ENCODE data around the gene MACF1. TPM values are rescaled to one million over a fixed set of nuclear protein-coding genes. Genes with fewer than 3 reads are reported as not detected.
A peak's percentile ranks its signal among the peaks of the same experiment; 100 is the strongest.

Gene MACF1
- total RNA-seq, 1 experiment from 2014 or later = 103 TPM

DNA sequence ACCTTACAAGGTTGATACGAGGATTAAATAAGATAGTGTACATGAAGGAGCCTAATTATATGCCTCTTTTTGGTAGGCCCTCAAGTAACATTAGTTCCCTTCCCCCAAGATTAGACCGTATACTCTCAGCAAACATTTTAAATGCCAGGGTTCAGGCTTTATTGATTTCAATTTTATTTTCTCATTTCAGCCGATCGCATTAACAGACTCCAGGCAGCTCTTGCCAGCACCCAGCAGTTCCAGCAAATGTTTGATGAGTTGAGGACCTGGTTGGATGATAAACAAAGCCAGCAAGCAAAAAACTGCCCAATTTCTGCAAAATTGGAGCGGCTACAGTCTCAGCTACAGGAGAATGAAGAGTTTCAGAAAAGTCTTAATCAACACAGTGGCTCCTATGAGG is 182.5 kb downstream of the MACF1 start:
- ChIA-PET CTCF (interaction anchor here (0.5 to 1.2 kb wide), 10 partner anchors 9 to 289 kb away, joined by 3 to 15 read pairs (median 3); no protein-coding TSS in a partner anchor), POLR2A (ENCODE audit: unreplicated experiment) (interaction anchor here (0.5 kb wide), 1 partner anchor 24 kb away, joined by 3 read pairs; no protein-coding TSS in a partner anchor)
- no peak overlapping the region for H3K4me3 ChIP-seq (ENCODE audit: low read length)
- BruUV-seq (replicated peaks) = no TSS peak
- peaks cover 29% of the 10 kb centered on the region for H3K4me1 ChIP-seq (ENCODE audit: insufficient read depth, low read length)
- H3F3A ChIP-seq (ENCODE audit: low read length, unreplicated experiment) = no peaks in the 10 kb centered on the region
- no peaks in the 10 kb centered on the region for H3K9me3 ChIP-seq (ENCODE audit: low read length)
- H3K27me3 ChIP-seq (ENCODE audit: low read length) = no peaks in the 10 kb centered on the region
- peaks cover 11% of the 10 kb centered on the region for H3K36me3 ChIP-seq (ENCODE audit: low read depth, low read length)
- no peak for DNase-seq
- no peaks in the 10 kb centered on the region for H4K20me1 ChIP-seq (ENCODE audit: low read length)
- no peak for ATAC-seq
- intact Hi-C loops (cut with micrococcal nuclease) = no loop called here
- H3K79me2 ChIP-seq (ENCODE audit: low read length) = peaks cover 11% of the 10 kb centered on the region
- H3K4me2 ChIP-seq (ENCODE audit: low read length) = peak overlapping the region; percentile 34
- TF ChIP-seq CTCF (conservative IDR thresholded peaks at IDR 0.05; ENCODE audit: low read depth, low read length) (no peak), EZH2 (IDR thresholded peaks at IDR 0.05; ENCODE audit: low read length, unreplicated experiment) (no peak), EZH2phosphoT487 (IDR thresholded peaks at IDR 0.05; ENCODE audit: borderline replicate concordance, low read length) (no peak)
- no peak overlapping the region for H3K9ac ChIP-seq (ENCODE audit: low read length)
- peak overlapping the region; percentile 33 for H3K27ac ChIP-seq (ENCODE audit: low read length)
- no peak overlapping the region for H2AFZ ChIP-seq (ENCODE audit: low read length)
- H3K9me2 ChIP-seq (replicated peaks; ENCODE audit: low read length) = no peaks in the 10 kb centered on the region

DNA sequence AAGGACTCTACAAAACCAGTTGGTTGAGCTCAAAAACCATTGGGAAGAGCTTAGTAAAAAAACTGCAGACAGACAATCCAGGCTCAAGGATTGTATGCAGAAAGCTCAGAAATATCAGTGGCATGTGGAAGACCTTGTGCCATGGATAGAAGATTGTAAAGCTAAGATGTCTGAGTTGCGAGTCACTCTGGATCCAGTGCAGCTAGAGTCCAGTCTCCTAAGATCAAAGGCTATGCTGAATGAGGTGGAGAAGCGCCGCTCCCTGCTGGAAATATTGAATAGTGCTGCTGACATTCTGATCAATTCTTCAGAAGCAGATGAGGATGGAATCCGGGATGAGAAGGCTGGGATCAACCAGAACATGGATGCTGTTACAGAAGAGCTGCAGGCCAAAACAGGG is 183.0 kb downstream of the MACF1 start:
- Histone ChIP-seq H2AFZ (ENCODE audit: low read length) (no peak overlapping the region), H3K4me1 (ENCODE audit: insufficient read depth, low read length) (peaks cover 32% of the 10 kb centered on the region), H3K4me3 (ENCODE audit: low read length) (no peak overlapping the region), H3K27ac (ENCODE audit: low read length) (peak overlapping the region; percentile 33), H3K79me2 (ENCODE audit: low read length) (peaks cover 12% of the 10 kb centered on the region), H3K36me3 (ENCODE audit: low read depth, low read length) (peaks cover 9% of the 10 kb centered on the region), H3K27me3 (ENCODE audit: low read length) (no peaks in the 10 kb centered on the region), H3K9ac (ENCODE audit: low read length) (no peak overlapping the region), H3K9me2 (replicated peaks; ENCODE audit: low read length) (no peaks in the 10 kb centered on the region), H3K4me2 (ENCODE audit: low read length) (peak overlapping the region; percentile 34), H3F3A (ENCODE audit: low read length, unreplicated experiment) (no peaks in the 10 kb centered on the region), H4K20me1 (ENCODE audit: low read length) (no peaks in the 10 kb centered on the region), H3K9me3 (ENCODE audit: low read length) (no peaks in the 10 kb centered on the region)
- intact Hi-C loops (cut with micrococcal nuclease) = no loop called here
- TF ChIP-seq CTCF (conservative IDR thresholded peaks at IDR 0.05; ENCODE audit: low read depth, low read length) (peak; percentile 67), EZH2phosphoT487 (IDR thresholded peaks at IDR 0.05; ENCODE audit: borderline replicate concordance, low read length) (no peak), EZH2 (IDR thresholded peaks at IDR 0.05; ENCODE audit: low read length, unreplicated experiment) (no peak)
- peak; percentile 78 for ATAC-seq
- peak; percentile 85 for DNase-seq
- ChIA-PET CTCF (interaction anchor here (0.5 to 1.2 kb wide), 11 partner anchors 9 to 293 kb away, joined by 3 to 15 read pairs (median 3); no protein-coding TSS in a partner anchor), POLR2A (ENCODE audit: unreplicated experiment) (interaction anchor here (0.5 kb wide), 1 partner anchor 24 kb away, joined by 3 read pairs; no protein-coding TSS in a partner anchor)
- no TSS peak for BruUV-seq (replicated peaks)

Data from PC-3 (cell line).